DOHH2 (cell line): ENCODE results near the gene MGME1.

Experiments used
- H3F3A ChIP-seq: fragments of 200-600 bp; sonication (generic), shearing (Covaris generic); 2 replicates; pipeline ENCODE4 v1.6.0; 2016; ENCODE audit warnings: antibody characterized with exemption, mild to moderate bottlenecking; ENCODE audit not compliant: control insufficient read depth, insufficient read depth
- H3K27ac ChIP-seq: fragments of 200-600 bp; sonication (generic); 2 replicates; pipeline ENCODE4 v1.5.1; 2014; ENCODE audit warnings: low read depth, mild to moderate bottlenecking, low read length, moderate library complexity
- H3K27me3 ChIP-seq: fragments of 200-600 bp; sonication (generic); 2 replicates; pipeline ENCODE4 v1.6.1; 2014; ENCODE audit warnings: mild to moderate bottlenecking, low read length, mixed read lengths; ENCODE audit not compliant: control insufficient read depth
- H3K36me3 ChIP-seq: fragments of 200-600 bp; sonication (generic); 2 replicates; pipeline ENCODE4 v1.6.1; 2014; ENCODE audit warnings: mild to moderate bottlenecking, low read length, moderate library complexity, mixed read lengths; ENCODE audit not compliant: control insufficient read depth
- H3K4me1 ChIP-seq: fragments of 200-600 bp; sonication (generic); 2 replicates; pipeline ENCODE4 v1.6.1; 2014; ENCODE audit warnings: mild to moderate bottlenecking, low read length, mixed read lengths; ENCODE audit not compliant: control insufficient read depth
- H3K4me2 ChIP-seq: fragments of 200-600 bp; sonication (generic); 2 replicates; pipeline ENCODE4 v1.6.0; 2014; ENCODE audit warnings: mild to moderate bottlenecking, low read length, moderate library complexity
- H3K4me3 ChIP-seq: fragments of 200-600 bp; sonication (generic); 2 replicates; pipeline ENCODE4 v1.5.1; 2014; ENCODE audit warnings: mild to moderate bottlenecking, low read length, mixed read lengths
- H3K79me2 ChIP-seq: fragments of 200-600 bp; sonication (generic); 2 replicates; pipeline ENCODE4 v1.6.1; 2014; ENCODE audit warnings: mild to moderate bottlenecking, low read length, mixed read lengths; ENCODE audit not compliant: control insufficient read depth
- H3K9me2 ChIP-seq: fragments of 200-600 bp; sonication (generic); replicated peaks from 2 replicates; pipeline ENCODE4 v1.6.1; 2014; ENCODE audit warnings: mild to moderate bottlenecking, low read length, mixed read lengths; ENCODE audit not compliant: control insufficient read depth
- H3K9me3 ChIP-seq: fragments of 200-600 bp; sonication (generic); 2 replicates; pipeline ENCODE4 v1.6.1; 2014; ENCODE audit warnings: antibody characterized with exemption, low read length, mixed read lengths; ENCODE audit not compliant: control insufficient read depth, insufficient read depth
- H4K20me1 ChIP-seq: fragments of 200-600 bp; sonication (generic); 2 replicates; pipeline ENCODE4 v1.6.0; 2014; ENCODE audit warnings: low read depth, mild to moderate bottlenecking, antibody characterized with exemption, low read length, moderate library complexity; ENCODE audit not compliant: control insufficient read depth, insufficient read depth
- CTCF ChIP-seq: fragments of 200-600 bp; sonication (generic); IDR thresholded peaks from one replicate; pipeline ENCODE4 v1.5.1; 2014; ENCODE audit warnings: antibody characterized with exemption, mild to moderate bottlenecking, low read depth, low read length; ENCODE audit not compliant: poor library complexity, severe bottlenecking
- EZH2phosphoT487 ChIP-seq: fragments of 200-600 bp; sonication (generic); IDR thresholded peaks from 2 replicates; pipeline ENCODE4 v1.6.1; 2017; ENCODE audit warnings: borderline replicate concordance, mild to moderate bottlenecking, antibody characterized with exemption, low read length, moderate library complexity, mixed read lengths

Gene MGME1

GRCh38 chr20:18039063-18039462, 70.2 kb downstream of the MGME1 start:
- Histone ChIP-seq H4K20me1 (no peaks in the 10 kb centered on the region), H3K79me2 (no peaks in the 10 kb centered on the region), H3K9me2 (no peaks in the 10 kb centered on the region), H3K4me3 (no peak overlapping the region), H3K9me3 (no peaks in the 10 kb centered on the region), H3K27me3 (peaks cover 10% of the 10 kb centered on the region), H3K4me1 (no peaks in the 10 kb centered on the region), H3K4me2 (no peak overlapping the region), H3F3A (no peaks in the 10 kb centered on the region), H3K27ac (no peak overlapping the region), H3K36me3 (no peaks in the 10 kb centered on the region)
- TF ChIP-seq EZH2phosphoT487 = no peak
- no peak for TF ChIP-seq CTCF
